ENCODE data around the gene PCED1B.

DNA sequence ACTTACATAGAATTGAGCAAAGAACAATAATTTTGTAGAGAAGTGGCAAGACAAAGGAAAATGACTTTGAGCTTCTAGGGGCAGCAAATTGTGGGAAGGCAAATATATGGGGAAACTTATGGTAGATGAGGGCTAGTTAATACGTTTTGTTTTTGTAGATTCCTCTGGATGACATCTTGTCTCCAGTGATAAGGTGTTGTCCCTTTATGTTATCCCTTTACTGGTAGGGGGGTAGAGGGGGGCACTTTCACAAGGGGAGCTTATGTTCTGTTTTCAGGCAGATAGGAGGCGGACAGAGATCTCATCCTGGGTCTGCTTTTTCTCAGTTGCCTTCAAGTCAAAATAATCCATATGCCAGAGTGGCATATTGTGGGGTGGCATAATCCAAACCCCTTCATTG, 106.8 kb downstream of the PCED1B start:
- TF ChIP-seq, protein P1, sequence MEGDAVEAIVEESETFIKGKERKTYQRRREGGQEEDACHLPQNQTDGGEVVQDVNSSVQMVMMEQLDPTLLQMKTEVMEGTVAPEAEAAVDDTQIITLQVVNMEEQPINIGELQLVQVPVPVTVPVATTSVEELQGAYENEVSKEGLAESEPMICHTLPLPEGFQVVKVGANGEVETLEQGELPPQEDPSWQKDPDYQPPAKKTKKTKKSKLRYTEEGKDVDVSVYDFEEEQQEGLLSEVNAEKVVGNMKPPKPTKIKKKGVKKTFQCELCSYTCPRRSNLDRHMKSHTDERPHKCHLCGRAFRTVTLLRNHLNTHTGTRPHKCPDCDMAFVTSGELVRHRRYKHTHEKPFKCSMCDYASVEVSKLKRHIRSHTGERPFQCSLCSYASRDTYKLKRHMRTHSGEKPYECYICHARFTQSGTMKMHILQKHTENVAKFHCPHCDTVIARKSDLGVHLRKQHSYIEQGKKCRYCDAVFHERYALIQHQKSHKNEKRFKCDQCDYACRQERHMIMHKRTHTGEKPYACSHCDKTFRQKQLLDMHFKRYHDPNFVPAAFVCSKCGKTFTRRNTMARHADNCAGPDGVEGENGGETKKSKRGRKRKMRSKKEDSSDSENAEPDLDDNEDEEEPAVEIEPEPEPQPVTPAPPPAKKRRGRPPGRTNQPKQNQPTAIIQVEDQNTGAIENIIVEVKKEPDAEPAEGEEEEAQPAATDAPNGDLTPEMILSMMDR (IDR thresholded peaks at IDR 0.05), result no peak
- no peak for TF ChIP-seq EZH2 (IDR thresholded peaks at IDR 0.05)
- no peak for TF ChIP-seq EZH2phosphoT487 (IDR thresholded peaks at IDR 0.05)

All from neural progenitor cell (in vitro differentiated cells).